22Rv1 (cell line): ENCODE data around the gene RARA.

Experiments used
- H3K27ac ChIP-seq: fragments of 450-650 bp; 2 replicates; pipeline ENCODE4 v1.5.1; 2017
- CTCF ChIP-seq: fragments of 450-650 bp; IDR thresholded peaks from 2 replicates; pipeline ENCODE4 v1.5.1; 2017; ENCODE audit warnings: mild to moderate bottlenecking
- ZFX ChIP-seq: fragments of 450-650 bp; IDR thresholded peaks from 2 replicates; pipeline ENCODE4 v1.6.1; 2017; ENCODE audit warnings: antibody characterized with exemption, borderline replicate concordance

The RARA gene

GRCh38 chr17:40340880-40341807 is 32.2 kb downstream of the RARA start:
- H3K27ac ChIP-seq = peak overlapping the region; percentile 52
- TF ChIP-seq ZFX (no peak), CTCF (0 out of 2 replicates have a peak, but pooled peaks have one; percentile 7)

- H3K27ac ChIP-seq = peak overlapping the region; percentile 52
- TF ChIP-seq CTCF = no peak
- no peak for TF ChIP-seq ZFX
Measured at GRCh38 chr17:40341808-40342503, 33.0 kb downstream of the RARA start.

GRCh38 chr17:40342504-40343218 is 33.7 kb downstream of the RARA start:
- H3K27ac ChIP-seq = no peak overlapping the region
- TF ChIP-seq ZFX (no peak), CTCF (no peak)

GRCh38 chr17:40343219-40344119 is 34.5 kb downstream of the RARA start:
- TF ChIP-seq ZFX = no peak
- H3K27ac ChIP-seq = no peak overlapping the region

GRCh38 chr17:40344421-40345160 is 35.6 kb downstream of the RARA start:
- TF ChIP-seq ZFX (no peak), CTCF (no peak)
- H3K27ac ChIP-seq = peak overlapping the region; percentile 73

GRCh38 chr17:40345161-40345993 is 36.4 kb downstream of the RARA start:
- peak overlapping the region; percentile 73 for H3K27ac ChIP-seq
- TF ChIP-seq CTCF = no peak
- no peak for TF ChIP-seq ZFX
